Measurements from ENCODE around the gene PRR5. TPM values are rescaled to one million over a fixed set of nuclear protein-coding genes. Genes with fewer than 3 reads are reported as not detected.
"Not testable (repeated sequence)": the region's sequence is repeated elsewhere in the genome, so short reads cannot be mapped to it uniquely, and the experiment has no call there.

The PRR5 gene
- total RNA-seq, 1 donor from 2014 or later, result 4.0 TPM

GRCh38 chr22:44737406-44738346 is 35.7 kb downstream of the PRR5 start:
- no peak overlapping the region for H3K27ac Mint-ChIP-seq
- H4K20me1 ChIP-seq (ENCODE audit: low read depth), result peaks cover 3% of the 10 kb centered on the region
- H3K9me3 Mint-ChIP-seq, result no peaks in the 10 kb centered on the region
- H3K79me2 ChIP-seq (ENCODE audit: low read depth), result no peaks in the 10 kb centered on the region
- DNase-seq (ENCODE audit: low spot score), result no peak
- H3K4me3 ChIP-seq, result no peak overlapping the region
- no peaks in the 10 kb centered on the region for H3K9me3 ChIP-seq (ENCODE audit: low read depth)
- no peak overlapping the region for H3K9ac ChIP-seq
- H3K36me3 Mint-ChIP-seq, result no peaks in the 10 kb centered on the region
- peaks cover 15% of the 10 kb centered on the region for H3K27me3 Mint-ChIP-seq (ENCODE audit: insufficient read depth, low read depth)
- no peak overlapping the region for H3K27ac ChIP-seq
- no peak overlapping the region for H2AFZ ChIP-seq (replicated peaks)
- no peaks in the 10 kb centered on the region for H3K36me3 ChIP-seq
- TF ChIP-seq EZH2 (IDR thresholded peaks at IDR 0.05) (no peak), EZH2phosphoT487 (IDR thresholded peaks at IDR 0.05) (no peak), CTCF (IDR thresholded peaks at IDR 0.05) (no peak)
- no peaks in the 10 kb centered on the region for H3K27me3 ChIP-seq
- H3K4me2 ChIP-seq, result no peak overlapping the region
- H3F3A ChIP-seq (ENCODE audit: low read depth), result peaks cover 9% of the 10 kb centered on the region
- H3K4me3 Mint-ChIP-seq, result no peak overlapping the region
- H3K4me1 Mint-ChIP-seq, result peaks cover 2% of the 10 kb centered on the region
- no peaks in the 10 kb centered on the region for H3K4me1 ChIP-seq

- no peak for DNase-seq (ENCODE audit: low spot score)
- Mint-ChIP-seq H3K36me3 (no peaks in the 10 kb centered on the region), H3K27ac (no peak overlapping the region), H3K27me3 (ENCODE audit: insufficient read depth, low read depth) (peaks cover 14% of the 10 kb centered on the region), H3K4me1 (peaks cover 2% of the 10 kb centered on the region), H3K4me3 (no peak overlapping the region), H3K9me3 (no peaks in the 10 kb centered on the region)
- Histone ChIP-seq H3K27ac (no peak overlapping the region), H3K9me3 (ENCODE audit: low read depth) (no peaks in the 10 kb centered on the region), H4K20me1 (ENCODE audit: low read depth) (peaks cover 3% of the 10 kb centered on the region), H3F3A (ENCODE audit: low read depth) (peaks cover 2% of the 10 kb centered on the region), H3K27me3 (no peaks in the 10 kb centered on the region), H3K4me2 (no peak overlapping the region), H2AFZ (replicated peaks) (no peak overlapping the region), H3K4me3 (no peak overlapping the region), H3K36me3 (no peaks in the 10 kb centered on the region), H3K79me2 (ENCODE audit: low read depth) (no peaks in the 10 kb centered on the region), H3K9ac (no peak overlapping the region), H3K4me1 (no peaks in the 10 kb centered on the region)
- TF ChIP-seq CTCF (IDR thresholded peaks at IDR 0.05) (no peak), EZH2 (IDR thresholded peaks at IDR 0.05) (no peak), EZH2phosphoT487 (IDR thresholded peaks at IDR 0.05) (no peak)
Observed at GRCh38 chr22:44738347-44738715, 36.3 kb downstream of the PRR5 start.

- Histone ChIP-seq H3K36me3 (no peaks in the 10 kb centered on the region), H4K20me1 (ENCODE audit: low read depth) (peaks cover 3% of the 10 kb centered on the region), H2AFZ (replicated peaks) (no peak overlapping the region), H3K4me1 (no peaks in the 10 kb centered on the region), H3K9me3 (ENCODE audit: low read depth) (no peaks in the 10 kb centered on the region), H3F3A (ENCODE audit: low read depth) (no peaks in the 10 kb centered on the region), H3K9ac (no peak overlapping the region), H3K27me3 (no peaks in the 10 kb centered on the region), H3K27ac (no peak overlapping the region), H3K79me2 (ENCODE audit: low read depth) (no peaks in the 10 kb centered on the region), H3K4me2 (no peak overlapping the region), H3K4me3 (no peak overlapping the region)
- Mint-ChIP-seq H3K9me3 (no peaks in the 10 kb centered on the region), H3K27me3 (ENCODE audit: insufficient read depth, low read depth) (peaks cover 16% of the 10 kb centered on the region), H3K36me3 (no peaks in the 10 kb centered on the region), H3K4me1 (peaks cover 2% of the 10 kb centered on the region), H3K27ac (no peak overlapping the region), H3K4me3 (no peak overlapping the region)
- no peak for DNase-seq (ENCODE audit: low spot score)
- TF ChIP-seq EZH2 (IDR thresholded peaks at IDR 0.05) (no peak), CTCF (IDR thresholded peaks at IDR 0.05) (no peak), EZH2phosphoT487 (IDR thresholded peaks at IDR 0.05) (no peak)
Observed at GRCh38 chr22:44739024-44739423, 37.0 kb downstream of the PRR5 start.

- not testable (repeated sequence) for H3K9me3 ChIP-seq (ENCODE audit: low read depth); H3K79me2 ChIP-seq (ENCODE audit: low read depth); H4K20me1 ChIP-seq (ENCODE audit: low read depth); H3K36me3 ChIP-seq; H2AFZ ChIP-seq (replicated peaks); DNase-seq (ENCODE audit: low spot score); H3K4me2 ChIP-seq; H3K4me3 Mint-ChIP-seq; H3K27ac Mint-ChIP-seq; H3K4me1 Mint-ChIP-seq; H3K27me3 ChIP-seq; H3K4me1 ChIP-seq; H3F3A ChIP-seq (ENCODE audit: low read depth); H3K4me3 ChIP-seq; H3K27ac ChIP-seq; H3K9me3 Mint-ChIP-seq; H3K9ac ChIP-seq; H3K36me3 Mint-ChIP-seq
- H3K27me3 Mint-ChIP-seq (ENCODE audit: insufficient read depth, low read depth), result peaks cover 16% of the 10 kb centered on the region
Observed at GRCh38 chr22:44739666-44740065, 37.7 kb downstream of the PRR5 start.
